OCI-LY3 (cell line): ENCODE data around the gene ANGPTL7.

Experiments used
- H2AFZ ChIP-seq: fragments of 200-600, 300-600 bp; shearing (Covaris generic); 2 replicates; pipeline ENCODE4 v1.6.0; 2014; ENCODE audit warnings: antibody characterized with exemption, low read depth, low read length
- H3K27ac ChIP-seq: fragments of 200-600, 300-600 bp; sonication (generic); 2 replicates; pipeline ENCODE4 v1.5.1; 2014; ENCODE audit warnings: mild to moderate bottlenecking, low read length, moderate library complexity, mixed read lengths
- H3K27me3 ChIP-seq: fragments of 200-600, 300-600 bp; sonication (generic); 2 replicates; pipeline ENCODE4 v1.6.1; 2014; ENCODE audit warnings: low read depth, low read length, mixed read lengths
- H3K36me3 ChIP-seq: fragments of 200-600, 300-600 bp; sonication (generic); replicated peaks from 2 replicates; pipeline ENCODE3; 2014; ENCODE audit warnings: low read depth, low read length, mixed read lengths
- H3K4me1 ChIP-seq: fragments of 300-600, 200-600 bp; sonication (generic); 2 replicates; pipeline ENCODE4 v1.6.1; 2014; ENCODE audit warnings: low read length, mixed read lengths
- H3K4me2 ChIP-seq: fragments of 200-600, 300-600 bp; sonication (generic); 2 replicates; pipeline ENCODE4 v1.6.1; 2014; ENCODE audit warnings: low read length, mixed read lengths
- H3K4me3 ChIP-seq: fragments of 300-600, 200-600 bp; sonication (generic); 2 replicates; pipeline ENCODE4 v1.5.1; 2014; ENCODE audit warnings: antibody characterized with exemption, mild to moderate bottlenecking, low read length, moderate library complexity
- H3K79me2 ChIP-seq: fragments of 300-600, 200-600 bp; shearing (Covaris generic); 2 replicates; pipeline ENCODE4 v1.6.1; 2014; ENCODE audit warnings: mild to moderate bottlenecking, low read length, mixed read lengths
- H3K9ac ChIP-seq: fragments of 300-600, 200-600 bp; shearing (Covaris generic); 2 replicates; pipeline ENCODE4 v1.6.0; 2014; ENCODE audit warnings: mild to moderate bottlenecking, low read length, moderate library complexity
- H3K9me3 ChIP-seq: fragments of 200-600, 300-600 bp; shearing (Covaris generic); 2 replicates; pipeline ENCODE4 v1.6.1; 2014; ENCODE audit warnings: low read length, mixed read lengths; ENCODE audit not compliant: insufficient read depth
- H4K20me1 ChIP-seq: fragments of 200-600, 300-600 bp; sonication (generic); 2 replicates; pipeline ENCODE4 v1.6.1; 2016; ENCODE audit warnings: low read length, mixed read lengths; ENCODE audit not compliant: insufficient read depth
- CTCF ChIP-seq: fragments of 200-600, 300-600 bp; sonication (generic); IDR thresholded peaks from 2 replicates; pipeline ENCODE4 v1.5.1; 2014; ENCODE audit warnings: antibody characterized with exemption, low read length, low read depth
- EZH2phosphoT487 ChIP-seq: fragments of 200-600 bp; shearing (Covaris generic); IDR thresholded peaks from 2 replicates; pipeline ENCODE4 v1.6.1; 2018; ENCODE audit warnings: antibody characterized with exemption, mixed run types, low read depth

ANGPTL7 gene

GRCh38 chr1:11156441-11156840 lies 32.7 kb upstream of the ANGPTL7 start:
- Histone ChIP-seq H3K9ac (no peak overlapping the region), H3K27ac (no peak overlapping the region), H3K9me3 (no peaks in the 10 kb centered on the region), H3K4me1 (no peaks in the 10 kb centered on the region), H3K4me2 (no peak overlapping the region), H2AFZ (no peak overlapping the region), H3K4me3 (no peak overlapping the region), H3K36me3 (no peaks in the 10 kb centered on the region), H3K79me2 (no peaks in the 10 kb centered on the region), H4K20me1 (no peaks in the 10 kb centered on the region), H3K27me3 (no peaks in the 10 kb centered on the region)
- TF ChIP-seq EZH2phosphoT487 = no peak

- Histone ChIP-seq H2AFZ (no peak overlapping the region), H3K9ac (no peak overlapping the region), H3K4me1 (no peaks in the 10 kb centered on the region), H3K36me3 (no peaks in the 10 kb centered on the region), H3K9me3 (no peaks in the 10 kb centered on the region), H3K27ac (no peak overlapping the region), H4K20me1 (no peaks in the 10 kb centered on the region), H3K27me3 (no peaks in the 10 kb centered on the region), H3K79me2 (no peaks in the 10 kb centered on the region), H3K4me3 (no peak overlapping the region), H3K4me2 (no peak overlapping the region)
- TF ChIP-seq EZH2phosphoT487 = no peak
- no peak for TF ChIP-seq CTCF
These were observed 32.2 kb upstream of the ANGPTL7 start for GRCh38 chr1:11156963-11157362.

GRCh38 chr1:11157394-11157793 lies 31.8 kb upstream of the ANGPTL7 start:
- no peaks in the 10 kb centered on the region for H3K4me1 ChIP-seq
- H2AFZ ChIP-seq = no peak overlapping the region
- no peaks in the 10 kb centered on the region for H3K9me3 ChIP-seq
- H3K9ac ChIP-seq = no peak overlapping the region
- TF ChIP-seq CTCF = no peak
- TF ChIP-seq EZH2phosphoT487 = no peak
- no peak overlapping the region for H3K27ac ChIP-seq
- no peaks in the 10 kb centered on the region for H3K36me3 ChIP-seq
- H3K27me3 ChIP-seq = no peaks in the 10 kb centered on the region
- H4K20me1 ChIP-seq = no peaks in the 10 kb centered on the region
- H3K79me2 ChIP-seq = no peaks in the 10 kb centered on the region
- no peak overlapping the region for H3K4me3 ChIP-seq
- H3K4me2 ChIP-seq = no peak overlapping the region

GRCh38 chr1:11157867-11158266 lies 31.3 kb upstream of the ANGPTL7 start:
- Histone ChIP-seq H3K4me3 (no peak overlapping the region), H3K36me3 (no peaks in the 10 kb centered on the region), H3K9me3 (no peaks in the 10 kb centered on the region), H3K4me1 (no peaks in the 10 kb centered on the region), H3K27ac (no peak overlapping the region), H3K79me2 (no peaks in the 10 kb centered on the region), H4K20me1 (no peaks in the 10 kb centered on the region), H2AFZ (no peak overlapping the region), H3K27me3 (no peaks in the 10 kb centered on the region), H3K4me2 (no peak overlapping the region), H3K9ac (no peak overlapping the region)
- no peak for TF ChIP-seq EZH2phosphoT487
- no peak for TF ChIP-seq CTCF

GRCh38 chr1:11158291-11158690 lies 30.9 kb upstream of the ANGPTL7 start:
- Histone ChIP-seq H3K27ac (no peak overlapping the region), H4K20me1 (no peaks in the 10 kb centered on the region), H3K27me3 (no peaks in the 10 kb centered on the region), H3K4me2 (no peak overlapping the region), H3K4me1 (no peaks in the 10 kb centered on the region), H2AFZ (no peak overlapping the region), H3K9ac (no peak overlapping the region), H3K4me3 (no peak overlapping the region), H3K79me2 (no peaks in the 10 kb centered on the region), H3K36me3 (no peaks in the 10 kb centered on the region), H3K9me3 (no peaks in the 10 kb centered on the region)
- TF ChIP-seq CTCF (no peak), EZH2phosphoT487 (no peak)
